GM13977 (cell line): ENCODE results near the gene KLF1.

Source experiments
- DNase-seq: peaks from one replicate; pipeline ENCODE4 v3.0.0; 2012; ENCODE audit warnings: low spot score
- in situ Hi-C: fragments of 300-500 bp; cut with MboI; formaldehyde crosslinking; loops from one replicate; pipeline ENCODE4 v1.12.0; 2022; ENCODE audit warnings: low sequenced_read_pairs, low pct_unique_long_range_greater_than_20kb, mixed read lengths, inconsistent platforms; ENCODE audit not compliant: unreplicated experiment
- TF ChIP-seq, protein P1 (sequence below): IDR thresholded peaks from 2 replicates; pipeline ENCODE4 v1.5.1; 2012; ENCODE audit warnings: mild to moderate bottlenecking, control low read depth; ENCODE audit not compliant: insufficient read depth; ENCODE audit errors: extremely low read depth, missing control alignments

KLF1 gene

DNA sequence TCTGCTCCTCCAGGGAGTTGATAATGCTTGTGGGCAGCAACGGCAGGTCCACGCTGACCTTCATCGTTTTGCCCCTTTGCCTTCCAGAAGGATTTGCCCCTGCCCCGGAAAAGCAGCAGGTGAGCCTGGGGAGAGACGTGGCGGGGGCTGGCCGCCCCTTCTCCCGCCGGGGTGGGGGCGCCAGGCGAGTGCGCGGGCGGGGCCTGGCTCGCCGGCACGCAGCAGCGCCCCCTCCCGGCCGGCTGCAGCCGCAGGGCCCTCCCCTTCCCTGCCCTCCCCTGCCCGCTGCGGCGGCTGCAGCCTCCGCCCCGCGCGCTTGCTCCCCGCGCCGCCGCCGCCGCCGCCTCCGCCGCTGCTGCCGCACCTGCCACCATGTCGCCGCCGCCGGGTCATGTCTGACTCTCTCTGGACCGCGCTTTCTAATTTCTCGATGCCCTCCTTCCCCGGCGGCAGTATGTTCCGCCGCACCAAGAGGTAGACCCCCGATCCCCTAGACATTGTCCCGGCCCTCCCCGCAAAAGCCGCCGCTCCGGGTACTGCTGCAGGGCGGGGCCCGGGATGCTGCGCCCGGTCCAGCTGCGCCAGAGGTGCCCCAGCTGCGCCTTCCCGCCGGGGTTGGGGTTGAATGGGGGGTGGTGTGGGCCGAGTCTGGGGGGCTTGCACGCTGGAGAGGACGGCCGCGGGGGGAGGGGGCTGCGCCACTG, 48.7 kb downstream of the KLF1 start, which contains the start of gene MAST1:
TSS of gene MAST1 (plus strand) at position 334 of the 704 bp plus-strand sequence. CDS start at position 392, 58 bp downstream.
- in situ Hi-C loops = no loop called here
- peak; percentile 93 for DNase-seq
- TF ChIP-seq, protein P1, sequence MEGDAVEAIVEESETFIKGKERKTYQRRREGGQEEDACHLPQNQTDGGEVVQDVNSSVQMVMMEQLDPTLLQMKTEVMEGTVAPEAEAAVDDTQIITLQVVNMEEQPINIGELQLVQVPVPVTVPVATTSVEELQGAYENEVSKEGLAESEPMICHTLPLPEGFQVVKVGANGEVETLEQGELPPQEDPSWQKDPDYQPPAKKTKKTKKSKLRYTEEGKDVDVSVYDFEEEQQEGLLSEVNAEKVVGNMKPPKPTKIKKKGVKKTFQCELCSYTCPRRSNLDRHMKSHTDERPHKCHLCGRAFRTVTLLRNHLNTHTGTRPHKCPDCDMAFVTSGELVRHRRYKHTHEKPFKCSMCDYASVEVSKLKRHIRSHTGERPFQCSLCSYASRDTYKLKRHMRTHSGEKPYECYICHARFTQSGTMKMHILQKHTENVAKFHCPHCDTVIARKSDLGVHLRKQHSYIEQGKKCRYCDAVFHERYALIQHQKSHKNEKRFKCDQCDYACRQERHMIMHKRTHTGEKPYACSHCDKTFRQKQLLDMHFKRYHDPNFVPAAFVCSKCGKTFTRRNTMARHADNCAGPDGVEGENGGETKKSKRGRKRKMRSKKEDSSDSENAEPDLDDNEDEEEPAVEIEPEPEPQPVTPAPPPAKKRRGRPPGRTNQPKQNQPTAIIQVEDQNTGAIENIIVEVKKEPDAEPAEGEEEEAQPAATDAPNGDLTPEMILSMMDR = peak; percentile 82

DNA sequence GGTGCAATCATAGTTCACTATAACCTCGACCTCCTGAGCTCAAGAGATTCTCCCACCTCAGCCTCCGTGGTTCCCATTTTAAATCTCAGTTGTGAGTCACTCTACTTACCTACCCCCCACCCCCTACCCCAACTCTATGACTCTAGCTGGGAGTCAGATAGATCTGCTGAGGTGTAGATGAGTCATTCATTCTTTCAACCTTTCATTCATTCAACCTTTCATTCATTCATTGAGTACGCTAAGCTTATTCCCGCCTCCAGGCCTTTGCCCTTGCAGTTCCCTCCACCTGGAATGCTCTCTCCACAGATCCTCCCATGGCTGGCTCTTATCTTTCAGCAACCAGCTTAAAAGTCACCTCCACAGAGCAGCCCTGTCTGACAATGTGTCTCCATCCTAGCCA, 49.8 kb downstream of the KLF1 start:
- DNase-seq = no peak
- in situ Hi-C loops = no loop called here
- TF ChIP-seq, protein P1 = no peak

DNA sequence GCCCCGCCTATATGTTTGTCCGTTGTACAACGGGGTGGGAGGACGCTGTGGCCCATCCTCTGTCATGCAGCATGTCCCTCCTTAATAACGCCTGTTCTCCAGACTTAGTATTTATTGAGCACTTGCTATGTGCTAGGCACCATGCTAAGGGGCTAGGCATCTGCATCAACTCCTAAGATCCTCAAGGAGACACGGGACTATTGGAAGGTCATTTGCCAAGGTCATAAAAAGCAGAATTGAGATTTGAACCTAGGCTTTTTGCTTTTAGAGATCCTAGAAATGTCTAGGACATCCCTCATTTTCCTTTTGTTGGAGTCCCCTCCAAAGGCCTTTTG, 50.5 kb downstream of the KLF1 start:
- in situ Hi-C loops = no loop called here
- no peak for DNase-seq
- TF ChIP-seq, protein P1 = no peak

DNA sequence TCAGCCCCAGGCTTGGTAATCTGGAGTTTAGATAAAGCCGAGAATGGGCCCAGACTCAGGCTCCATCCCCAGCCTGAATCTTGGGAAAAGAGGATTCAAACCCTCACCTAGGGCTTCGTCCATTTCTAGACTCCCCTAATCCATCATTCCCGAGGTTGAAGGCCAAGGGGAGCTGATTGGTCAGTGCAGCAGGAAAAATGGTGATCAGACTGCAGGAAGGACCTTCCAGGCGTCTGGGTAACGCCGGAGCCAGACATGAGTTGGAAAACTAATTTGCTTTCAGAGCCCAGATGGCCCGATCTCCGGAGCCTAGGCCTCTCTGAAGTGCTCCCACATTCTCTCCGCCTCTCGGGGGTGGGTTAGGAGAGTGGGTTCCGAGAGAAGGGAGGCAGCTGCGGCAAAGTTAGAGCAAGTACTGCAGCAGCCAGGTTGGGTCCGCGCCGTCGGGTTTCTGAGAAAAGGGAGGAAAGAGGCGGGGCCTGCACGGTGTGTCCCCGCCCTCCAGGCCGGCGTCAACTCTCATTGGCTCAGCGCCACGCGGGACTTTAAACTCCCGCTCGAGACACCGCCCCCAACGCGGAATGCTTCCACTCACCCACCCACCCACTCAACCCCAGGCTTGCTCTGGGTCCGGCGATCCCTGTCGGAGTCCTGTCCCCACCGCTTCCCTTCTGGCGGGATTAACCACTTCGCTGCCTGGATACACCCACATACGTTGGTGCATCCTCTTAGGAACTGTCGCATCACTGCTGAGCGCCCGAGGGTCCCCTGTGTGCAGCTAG, 51.8 kb downstream of the KLF1 start:
- no peak for DNase-seq
- in situ Hi-C loops = no loop called here
- TF ChIP-seq, protein P1 = no peak

DNA sequence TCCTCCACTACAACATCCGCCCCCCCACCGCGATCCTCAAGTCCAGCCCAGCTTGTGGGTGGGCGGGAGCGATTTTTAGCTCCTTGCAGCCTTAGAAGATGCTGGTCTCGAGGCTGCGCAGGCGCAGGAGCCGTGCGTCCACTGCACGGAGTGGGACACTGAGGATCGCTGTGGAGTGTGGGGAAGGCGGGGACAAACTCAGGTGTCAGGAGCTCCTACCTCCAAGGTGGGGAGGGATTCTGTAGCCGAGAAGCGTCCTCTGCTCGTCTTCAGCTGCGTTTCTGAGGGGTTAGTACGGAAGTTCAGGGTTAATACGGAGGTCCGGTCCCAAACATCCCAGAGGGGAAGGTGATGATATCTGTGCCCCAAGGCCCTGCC, 52.4 kb downstream of the KLF1 start, which contains the start of gene RTBDN:
TSS of gene RTBDN (minus strand) at position 14 of the 378 bp plus-strand sequence. CDS start 4,600 bp downstream, outside the sequence.
- DNase-seq = no peak
- in situ Hi-C loops = no loop called here
- TF ChIP-seq, protein P1 = no peak
